ENCODE results near the gene ZNF697.
"Not testable (repeated sequence)": the region's sequence is repeated elsewhere in the genome, so short reads cannot be mapped to it uniquely, and the experiment has no call there.

Gene ZNF697

GRCh38 chr1:119647734-119648619 lies at the start of gene ZNF697:
TSS of gene ZNF697 (minus strand) at chr1:119648266. CDS start at chr1:119626100, 22,166 bp downstream.
- DNase-seq, result no peak

- DNase-seq, result no peak
These were observed 49.5 kb upstream of the ZNF697 start for GRCh38 chr1:119697598-119697997.

GRCh38 chr1:119696863-119697262 lies 48.8 kb upstream of the ZNF697 start:
- not testable (repeated sequence) for DNase-seq

GRCh38 chr1:119689511-119689910 lies 41.4 kb upstream of the ZNF697 start:
- DNase-seq, result no peak

GRCh38 chr1:119688810-119689209 lies 40.7 kb upstream of the ZNF697 start:
- no peak for DNase-seq

- no peak for DNase-seq
These were observed 39.5 kb upstream of the ZNF697 start for GRCh38 chr1:119687434-119688079.

GRCh38 chr1:119686661-119687060 lies 38.6 kb upstream of the ZNF697 start:
- no peak for DNase-seq

- no peak for DNase-seq
These were observed 35.8 kb upstream of the ZNF697 start for GRCh38 chr1:119683893-119684292.

GRCh38 chr1:119682141-119682540 lies 34.1 kb upstream of the ZNF697 start:
- DNase-seq, result no peak

- no peak for DNase-seq
These were observed 33.5 kb upstream of the ZNF697 start for GRCh38 chr1:119681560-119681959.

GRCh38 chr1:119680723-119681122 lies 32.7 kb upstream of the ZNF697 start:
- no peak for DNase-seq

- DNase-seq, result no peak
These were observed 32.1 kb upstream of the ZNF697 start for GRCh38 chr1:119680193-119680592.

- DNase-seq, result no peak
These were observed 31.2 kb upstream of the ZNF697 start for GRCh38 chr1:119679223-119679622.

- no peak for DNase-seq
These were observed 28.6 kb upstream of the ZNF697 start for GRCh38 chr1:119676571-119677206.

GRCh38 chr1:119675349-119676345 lies 27.6 kb upstream of the ZNF697 start:
- peak; percentile 47 to 61 for DNase-seq

GRCh38 chr1:119674835-119675289 lies 26.8 kb upstream of the ZNF697 start:
- peak in 1 of 2 donors; percentile 16 for DNase-seq

- DNase-seq, result no peak
These were observed 26.1 kb upstream of the ZNF697 start for GRCh38 chr1:119674111-119674526.

- DNase-seq, result no peak
These were observed 25.3 kb upstream of the ZNF697 start for GRCh38 chr1:119673171-119673940.

GRCh38 chr1:119670898-119671297 lies 22.8 kb upstream of the ZNF697 start:
- no peak for DNase-seq

- DNase-seq, result no peak
These were observed 19.1 kb upstream of the ZNF697 start for GRCh38 chr1:119667173-119667572.

- DNase-seq, result no peak
These were observed 16.0 kb upstream of the ZNF697 start for GRCh38 chr1:119664067-119664466.
